A673 (cell line): Measurements from ENCODE around the gene SERHL2. TPM values are rescaled to one million over a fixed set of nuclear protein-coding genes. Genes with fewer than 3 reads are reported as not detected.
"Not testable (repeated sequence)": the region's sequence is repeated elsewhere in the genome, so short reads cannot be mapped to it uniquely, and the experiment has no call there.

ENCODE experiments used
- BruUV-seq: library from RNA; stranded (reverse); fragments of 400-500 nt; replicated peaks from 2 replicates; lab custom pipeline; 2021; lab: Mats Ljungman, UMichigan
- CTCF ChIA-PET: fragments of 300-600 bp; sonication (Branson Sonifier 250); formaldehyde crosslinking; loops from one replicate; lab custom pipeline; 2022; ENCODE audit warnings: antibody characterized with exemption; lab: Charles Lee
- POLR2A ChIA-PET: fragments of 300-600 bp; sonication (Branson Sonifier 250); formaldehyde crosslinking; loops from one replicate; lab custom pipeline; 2022; ENCODE audit warnings: antibody characterized with exemption; ENCODE audit not compliant: low non-redundant PET; lab: Charles Lee
- DNase-seq: peaks from one replicate; pipeline ENCODE4 v3.0.0-alpha.2; 2015; ENCODE audit warnings: low spot score
- H3K27ac ChIP-seq: fragments of 200-600 bp; sonication (generic); 2 replicates; pipeline ENCODE4 v1.5.1; 2016; ENCODE audit warnings: mixed run types, low read depth, mild to moderate bottlenecking, mixed read lengths, antibody characterized with exemption, low read length; ENCODE audit not compliant: poor library complexity, severe bottlenecking
- H3K27me3 ChIP-seq: fragments of 200-600 bp; sonication (generic); replicated peaks from 2 replicates; pipeline ENCODE4 v1.6.1; 2017; ENCODE audit warnings: mixed run types, low read depth, mild to moderate bottlenecking, mixed read lengths, antibody characterized with exemption, low read length; ENCODE audit not compliant: insufficient read depth, poor library complexity
- H3K36me3 ChIP-seq: fragments of 200-600 bp; sonication (generic); 2 replicates; pipeline ENCODE4 v1.6.1; 2016; ENCODE audit warnings: mixed run types, mild to moderate bottlenecking, mixed read lengths, antibody characterized with exemption, low read length; ENCODE audit not compliant: insufficient read depth, poor library complexity, severe bottlenecking
- H3K4me1 ChIP-seq: fragments of 200-600 bp; sonication (generic); 2 replicates; pipeline ENCODE4 v1.6.1; 2017; ENCODE audit warnings: mixed run types, mild to moderate bottlenecking, mixed read lengths, antibody characterized with exemption, low read length; ENCODE audit not compliant: insufficient read depth, poor library complexity, severe bottlenecking
- H3K4me3 ChIP-seq: fragments of 200-600 bp; sonication (generic); 2 replicates; pipeline ENCODE4 v1.5.1; 2016; ENCODE audit warnings: low read depth, mixed run types, mild to moderate bottlenecking, mixed read lengths, low read length; ENCODE audit not compliant: poor library complexity, severe bottlenecking
- H3K9me3 ChIP-seq: fragments of 200-600 bp; sonication (generic); 2 replicates; pipeline ENCODE4 v1.6.1; 2016; ENCODE audit warnings: mixed run types, low read depth, mild to moderate bottlenecking, mixed read lengths, antibody characterized with exemption, low read length; ENCODE audit not compliant: poor library complexity, severe bottlenecking
- CTCF ChIP-seq: fragments of 300-800, 200-600 bp; sonication (generic); conservative IDR thresholded peaks from 2 replicates; pipeline ENCODE4 v1.5.1; 2017; ENCODE audit warnings: low read depth, mild to moderate bottlenecking, antibody characterized with exemption, low read length, moderate library complexity, mixed read lengths
- EZH2 ChIP-seq: fragments of 200-600 bp; sonication (generic); IDR thresholded peaks from 2 replicates; pipeline ENCODE4 v1.6.1; 2017; ENCODE audit warnings: borderline replicate concordance, low read depth, mild to moderate bottlenecking, mixed read lengths, antibody characterized with exemption, low read length; ENCODE audit not compliant: poor library complexity, severe bottlenecking
- intact Hi-C: fragments of 100-400 bp; cut with micrococcal nuclease; formaldehyde crosslinking; loops from one replicate; pipeline ENCODE4 v1.10.0; 2022; ENCODE audit not compliant: unreplicated experiment
- total RNA-seq: library from RNA; stranded (reverse); gene quantifications from 2 replicates; pipeline ENCODE4 v1.2.3, GENCODE V29; 2021

SERHL2 gene
- total RNA-seq, 1 experiment from 2014 or later = 0.49 TPM

GRCh38 chr22:42615092-42615859 is 61.5 kb downstream of the SERHL2 start:
- CTCF ChIA-PET = no interaction called here
- Histone ChIP-seq H3K9me3 (no peaks in the 10 kb centered on the region), H3K4me1 (peaks cover 34% of the 10 kb centered on the region), H3K27me3 (no peaks in the 10 kb centered on the region), H3K36me3 (peaks cover 22% of the 10 kb centered on the region), H3K4me3 (peak overlapping the region; percentile 77), H3K27ac (peak overlapping the region; percentile 97)
- BruUV-seq = TSS peak; percentile 100
- TF ChIP-seq CTCF = no peak
- TF ChIP-seq EZH2 = no peak
- intact Hi-C loops = loop anchor here (2.0 kb wide), 1 partner anchor 32 kb away; no protein-coding TSS in a partner anchor
- DNase-seq = peak; percentile 98
- POLR2A ChIA-PET = interaction anchor here (0.6 to 0.8 kb wide), 7 partner anchors 19 to 596 kb away, joined by 3 to 10 read pairs (median 4); no protein-coding TSS in a partner anchor

GRCh38 chr22:42615860-42616175 is 62.1 kb downstream of the SERHL2 start:
- BruUV-seq, CTCF ChIA-PET, POLR2A ChIA-PET, DNase-seq, H3K9me3 ChIP-seq, H3K27me3 ChIP-seq: not testable (repeated sequence)
- Histone ChIP-seq H3K4me1 (peaks cover 28% of the 10 kb centered on the region), H3K4me3 (peak overlapping the region; percentile 77), H3K36me3 (peaks cover 21% of the 10 kb centered on the region), H3K27ac (peak overlapping the region; percentile 97)
- intact Hi-C loops = loop anchor here (2.0 kb wide), 1 partner anchor 33 kb away; no protein-coding TSS in a partner anchor

GRCh38 chr22:42617155-42617983 is 63.6 kb downstream of the SERHL2 start:
- ChIA-PET POLR2A (no interaction called here), CTCF (interaction anchor here (0.6 kb wide), 1 partner anchor 380 kb away, joined by 3 read pairs; no protein-coding TSS in a partner anchor)
- no peaks in the 10 kb centered on the region for H3K9me3 ChIP-seq
- H3K27me3 ChIP-seq = no peaks in the 10 kb centered on the region
- peaks cover 13% of the 10 kb centered on the region for H3K4me1 ChIP-seq
- H3K27ac ChIP-seq = no peak overlapping the region
- TF ChIP-seq CTCF = no peak
- TF ChIP-seq EZH2 = no peak
- no peak for DNase-seq
- H3K4me3 ChIP-seq = no peak overlapping the region
- intact Hi-C loops = no loop called here
- H3K36me3 ChIP-seq = peaks cover 8% of the 10 kb centered on the region
- no TSS peak for BruUV-seq
